Amygdala (tissue), 56 donors: ENCODE results near the gene TMEM178B.
"Not testable (repeated sequence)": the region's sequence is repeated elsewhere in the genome, so short reads cannot be mapped to it uniquely, and the experiment has no call there.

Experiments
- DNase-seq, 56 donors: peaks; one replicate each; lab custom pipeline; 2025; lab: John Stamatoyannopoulos, UW

TMEM178B gene

DNA sequence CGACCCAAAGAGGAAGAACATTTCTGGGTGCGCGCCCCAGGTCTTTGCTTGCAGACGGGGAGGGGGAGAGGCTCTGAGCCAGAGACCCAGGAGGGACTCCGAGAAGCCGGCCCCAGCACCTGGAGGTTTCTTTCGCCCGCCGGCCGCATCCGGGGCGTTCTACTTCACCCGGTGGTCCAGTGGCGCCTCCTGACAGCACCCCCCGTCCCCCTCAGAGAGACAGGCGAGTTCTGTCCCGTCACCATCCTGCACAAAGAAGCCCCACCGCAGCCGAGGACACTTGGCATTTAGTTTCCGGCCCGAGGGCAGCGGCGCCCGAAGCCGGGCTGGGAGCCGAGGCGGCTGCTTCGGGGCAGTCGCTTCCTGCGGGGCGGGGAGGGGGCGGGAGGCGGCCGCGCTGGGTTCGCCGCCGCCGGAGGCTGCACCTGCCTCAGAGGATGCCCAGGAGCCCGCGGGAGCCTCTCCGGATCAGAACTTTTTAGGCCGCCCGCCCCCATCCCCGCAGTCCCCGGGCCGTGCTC is at the start of gene TMEM178B:
Gene TMEM178B (plus strand): TSS at position 424 of the 521 bp plus-strand sequence.
- DNase-seq, result peak in 7 of 56 donors; percentile 5 to 53 (median 44)

DNA sequence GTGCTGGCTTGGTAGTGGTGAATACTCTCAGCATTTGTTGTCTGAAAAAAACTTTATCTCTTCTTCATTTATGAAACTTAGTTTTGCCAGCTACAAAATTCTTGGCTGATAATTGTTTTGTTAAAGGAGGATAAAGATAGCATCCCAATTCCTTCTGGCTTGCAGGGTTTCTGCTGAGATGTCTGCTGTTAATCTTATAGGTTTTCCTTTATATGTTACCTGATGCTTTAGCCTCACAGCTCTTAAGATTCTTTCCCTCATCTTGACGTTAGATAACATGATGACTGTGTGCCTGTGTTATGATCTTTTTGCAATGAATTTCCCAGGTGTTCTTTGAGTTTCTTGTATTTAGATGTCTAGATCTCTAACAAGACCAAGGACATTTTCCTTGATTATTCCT is 49.2 kb upstream of the TMEM178B start:
- DNase-seq, result no peak

GRCh38 chr7:141027043-141027442 is 46.8 kb upstream of the TMEM178B start:
- no peak for DNase-seq

- DNase-seq, result no peak
These were observed 45.1 kb upstream of the TMEM178B start for GRCh38 chr7:141028767-141029166.

- DNase-seq, result not testable (repeated sequence)
These were observed 41.1 kb upstream of the TMEM178B start for GRCh38 chr7:141032539-141033323.

DNA sequence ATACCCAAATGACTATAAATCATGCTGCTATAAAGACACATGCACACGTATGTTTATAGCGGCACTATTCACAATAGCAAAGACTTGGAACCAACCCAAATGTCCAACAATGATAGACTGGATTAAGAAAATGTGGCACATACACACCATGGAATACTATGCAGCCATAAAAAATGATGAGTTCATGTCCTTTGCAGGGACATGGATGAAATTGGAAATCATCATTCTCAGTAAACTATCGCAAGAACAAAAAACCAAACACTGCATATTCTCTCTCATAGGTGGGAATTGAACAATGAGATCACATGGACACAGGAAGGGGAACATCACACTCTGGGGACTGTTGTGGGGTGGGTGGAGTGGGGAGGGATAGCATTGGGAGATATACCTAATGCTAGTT is 35.8 kb upstream of the TMEM178B start:
- DNase-seq, result not testable (repeated sequence)

- no peak for DNase-seq
These were observed 34.5 kb upstream of the TMEM178B start for GRCh38 chr7:141039376-141039775.

DNA sequence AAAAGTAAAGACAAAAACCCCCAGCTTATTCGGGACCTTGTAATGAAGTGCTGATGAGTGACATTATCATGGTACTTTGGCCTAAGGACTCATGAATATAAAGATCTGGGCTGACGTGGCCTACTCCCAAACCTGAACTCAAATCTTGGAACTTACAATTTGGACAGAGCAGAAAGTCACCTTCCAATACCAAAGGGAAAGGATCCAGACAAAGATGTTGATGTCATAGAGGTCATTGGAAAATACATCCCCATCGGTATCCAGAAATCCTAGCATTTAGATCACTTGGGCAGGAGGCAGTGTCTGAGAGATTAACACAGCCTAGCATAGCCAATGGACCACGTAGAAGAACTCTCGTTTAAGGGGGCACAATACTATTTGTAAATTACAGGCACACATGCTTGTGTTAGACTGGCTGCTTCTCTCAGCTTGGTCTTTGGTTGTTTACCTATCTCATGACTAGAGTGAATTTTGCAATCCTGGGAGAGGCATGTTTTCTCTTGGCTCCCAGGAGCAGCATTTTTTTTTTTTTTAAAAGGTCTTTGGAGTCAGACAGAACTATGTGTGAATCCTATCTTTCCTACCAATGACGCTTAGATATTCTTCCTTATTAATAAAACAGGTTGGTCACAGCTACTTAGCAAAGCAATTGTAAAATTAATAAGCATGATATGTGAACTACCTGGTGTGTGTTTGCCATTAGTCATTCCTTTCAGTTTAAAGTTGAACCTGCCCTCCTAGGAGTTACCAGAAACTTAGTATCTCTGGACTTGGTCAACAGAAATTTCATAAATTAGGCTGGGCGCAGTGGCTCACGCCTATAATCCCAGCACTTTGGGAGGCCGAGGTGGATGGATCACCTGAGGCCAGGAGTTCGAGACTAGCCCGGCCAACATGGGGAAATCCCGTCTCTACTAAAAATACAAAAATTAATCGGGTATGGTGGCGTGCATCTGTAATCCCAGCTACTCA is 31.4 kb upstream of the TMEM178B start:
- no peak for DNase-seq

DNA sequence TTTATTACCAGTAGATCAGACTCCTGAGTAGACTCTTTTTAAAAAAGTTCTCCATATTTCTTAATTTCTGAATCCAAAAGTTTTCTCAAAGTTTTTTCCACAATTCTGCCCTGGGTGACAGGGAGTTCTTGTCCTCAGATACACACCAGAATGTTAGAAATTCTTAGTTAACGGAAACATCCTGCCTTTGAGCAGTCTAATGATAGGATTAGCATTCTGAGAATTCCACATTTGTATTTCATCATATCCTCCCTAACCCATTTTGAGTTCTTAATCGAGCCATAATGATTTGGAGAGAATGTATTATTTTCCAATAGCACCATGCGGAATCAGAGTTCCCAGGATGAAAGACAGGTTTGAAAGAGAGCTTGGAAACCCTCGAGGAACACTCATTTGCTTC is 30.2 kb upstream of the TMEM178B start:
- no peak for DNase-seq

GRCh38 chr7:141045126-141045841 is 28.6 kb upstream of the TMEM178B start:
- DNase-seq, result no peak

GRCh38 chr7:141045842-141046620 is 27.8 kb upstream of the TMEM178B start:
- DNase-seq, result no peak

- DNase-seq, result peak in 2 of 56 donors; percentile 1 to 2
These were observed 20.2 kb upstream of the TMEM178B start for GRCh38 chr7:141053626-141054025.

DNA sequence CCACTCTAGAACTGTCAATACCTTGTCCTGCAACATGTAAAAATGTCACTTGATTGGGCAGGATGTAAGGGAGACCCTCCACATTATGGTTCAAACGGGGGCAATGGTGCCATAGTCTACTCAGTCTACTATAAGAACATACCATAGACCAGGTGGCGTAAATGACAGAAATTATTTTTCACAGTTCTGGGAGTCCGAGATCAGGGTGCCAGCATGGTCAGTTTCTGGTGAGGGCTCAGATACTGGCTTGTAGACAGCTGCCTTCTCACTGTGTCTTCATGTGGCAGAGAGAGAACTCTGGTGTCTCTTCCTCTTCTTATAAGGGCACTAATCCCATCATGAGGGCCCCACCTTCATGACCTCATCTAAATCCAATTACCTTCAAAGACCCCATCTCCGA is 18.7 kb upstream of the TMEM178B start:
- DNase-seq, result no peak

GRCh38 chr7:141057788-141058187 is 16.1 kb upstream of the TMEM178B start:
- no peak for DNase-seq

DNA sequence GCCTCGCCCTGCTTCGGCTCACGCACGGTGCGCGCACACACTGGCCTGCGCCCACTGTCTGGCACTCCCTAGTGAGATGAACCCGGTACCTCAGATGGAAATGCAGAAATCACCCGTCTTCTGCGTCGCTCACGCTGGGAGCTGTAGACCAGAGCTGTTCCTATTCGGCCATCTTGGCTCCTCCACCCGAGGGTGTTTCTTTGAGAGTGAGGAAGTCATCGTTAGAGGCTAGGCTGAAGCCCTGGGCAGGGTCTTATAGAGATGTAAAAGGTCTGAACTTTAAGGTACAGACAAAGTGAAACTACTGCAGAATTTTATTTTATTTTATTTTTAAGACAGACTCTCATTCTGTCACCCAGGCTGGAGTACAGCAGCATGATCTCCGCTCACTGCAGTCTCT is 6.0 kb upstream of the TMEM178B start:
- not testable (repeated sequence) for DNase-seq

GRCh38 chr7:141071260-141071854 is 2.5 kb upstream of the TMEM178B start:
- peak in 53 of 56 donors; percentile 9 to 86 (median 58) for DNase-seq

- peak in 25 of 56 donors; percentile 2 to 66 (median 28) for DNase-seq
These were observed 1.9 kb upstream of the TMEM178B start for GRCh38 chr7:141071855-141072547.

- DNase-seq, result peak in 53 of 56 donors; percentile 20 to 90 (median 71)
These were observed 1.2 kb upstream of the TMEM178B start for GRCh38 chr7:141072548-141073172.
